Occipital lobe (tissue), 2 donors: ENCODE measurements around the gene PXMP4. TPM values are rescaled to one million over a fixed set of nuclear protein-coding genes. Genes with fewer than 3 reads are reported as not detected.

Experiments
- DNase-seq: peaks from one replicate; lab custom pipeline; 2025; lab: John Stamatoyannopoulos, UW
- total RNA-seq: library from RNA; depleted of rRNA; stranded (reverse); fragments of >200 nt; gene quantifications from one replicate; pipeline ENCODE4 v1.2.3, GENCODE V29; 2014

The PXMP4 gene
- total RNA-seq, 1 donor from 2014 or later: 12.5 TPM

- DNase-seq: peak; percentile 90
Measured at GRCh38 chr20:33732166-33732970, 12.3 kb upstream of the PXMP4 start.

DNA sequence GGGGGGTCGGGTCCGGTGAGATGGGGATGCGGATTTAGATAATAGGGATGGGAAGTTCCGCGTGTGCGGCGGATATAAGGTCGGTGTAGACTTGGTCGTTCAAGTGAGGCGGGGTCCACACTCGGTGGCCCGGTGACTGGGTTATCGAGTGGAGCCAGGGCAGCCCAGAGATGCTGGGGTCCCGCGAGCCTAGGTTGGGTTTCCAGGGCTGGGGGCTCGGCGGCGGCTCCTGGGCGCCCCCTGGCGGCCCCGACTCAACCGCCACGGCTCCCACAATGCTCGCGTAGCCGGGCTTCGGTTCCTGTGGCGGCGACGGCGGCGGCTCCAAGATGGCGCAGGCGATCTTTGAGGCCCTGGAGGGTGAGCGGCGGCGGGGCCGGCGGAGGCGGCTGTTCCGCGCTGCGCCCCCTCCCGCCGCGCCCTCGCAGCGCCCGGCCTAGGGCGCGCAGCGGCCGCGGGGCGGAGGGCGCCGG lies 11.6 kb upstream of the PXMP4 start, which contains the start of gene ZNF341:
TSS of gene ZNF341 (plus strand) at position 304 of the 473 bp plus-strand sequence. CDS start at position 330, 26 bp downstream.
- DNase-seq: peak; percentile 90

GRCh38 chr20:33730946-33731692 lies 11.0 kb upstream of the PXMP4 start:
- no peak for DNase-seq

DNA sequence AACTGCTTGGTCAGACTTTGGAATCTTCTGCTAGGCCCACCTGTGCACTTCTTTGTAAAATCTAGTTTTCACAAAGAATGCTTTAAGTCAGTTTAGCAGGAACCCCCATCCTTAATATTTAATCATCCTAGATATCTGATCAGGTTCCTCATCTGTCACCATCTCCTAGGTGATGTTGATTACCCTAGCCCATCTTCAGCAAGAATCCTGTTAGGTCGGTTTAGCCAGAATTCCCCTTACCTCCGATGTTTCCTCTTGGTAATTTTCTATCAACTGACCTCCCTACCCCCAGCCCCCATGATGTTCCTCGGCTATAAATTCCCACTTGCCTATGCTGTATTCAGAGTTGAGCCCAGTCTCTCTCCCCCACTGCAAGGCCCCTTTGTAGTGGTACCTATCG lies 9.0 kb upstream of the PXMP4 start:
- DNase-seq: no peak

- DNase-seq: no peak
Measured at GRCh38 chr20:33728463-33728862, 8.4 kb upstream of the PXMP4 start.

DNA sequence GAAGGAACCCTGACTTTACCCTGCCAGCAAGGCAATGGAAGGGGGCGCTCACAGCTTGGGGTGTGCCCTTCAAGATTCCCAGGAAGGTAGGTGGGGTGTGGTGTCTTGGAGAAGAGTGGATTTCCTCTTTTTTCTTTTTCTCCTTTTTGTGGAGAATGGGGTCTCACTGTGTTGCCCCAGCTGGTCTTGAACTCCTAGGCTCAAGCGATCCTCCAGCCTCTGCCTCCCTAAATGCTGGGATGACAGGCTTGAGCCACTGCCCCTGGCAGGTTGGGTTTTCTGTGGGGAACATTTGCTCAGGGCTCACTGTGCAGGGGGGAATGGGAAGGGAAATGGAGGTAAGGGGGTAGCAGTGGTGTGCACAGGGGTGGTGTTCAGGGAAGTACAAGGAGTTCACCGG lies 7.7 kb upstream of the PXMP4 start:
- no peak for DNase-seq

- no peak for DNase-seq
Measured at GRCh38 chr20:33727115-33727479, 7.0 kb upstream of the PXMP4 start.

DNA sequence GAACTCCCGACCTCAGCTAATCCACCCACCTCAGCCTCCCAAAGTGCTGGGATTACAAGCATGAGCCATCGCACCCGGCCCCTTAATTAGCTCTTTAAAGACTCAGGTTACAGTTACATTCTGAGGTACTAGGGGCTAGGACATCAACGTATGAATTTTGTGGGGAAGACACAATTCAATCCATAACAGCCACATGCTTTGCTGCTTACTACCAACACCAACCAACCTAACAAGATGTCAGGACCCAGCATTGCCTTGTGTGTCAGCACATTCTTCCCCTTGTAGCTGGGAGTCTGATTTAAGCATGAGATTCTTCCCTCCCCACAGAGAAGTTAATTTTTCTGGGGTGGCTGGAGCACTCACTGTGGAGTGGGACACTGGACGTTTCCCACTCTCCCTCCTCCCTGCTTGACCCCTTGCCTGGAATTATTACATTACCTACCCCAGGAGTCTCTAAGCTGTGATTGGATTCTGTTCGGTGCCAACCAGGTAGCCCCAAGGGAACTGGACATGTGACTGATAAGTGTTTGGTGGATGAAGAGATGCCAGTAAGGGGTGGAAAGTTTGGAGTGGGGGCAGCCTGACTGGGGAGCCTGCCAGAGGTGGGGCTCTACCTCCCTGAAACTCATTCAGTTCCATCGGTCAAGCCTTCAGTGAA lies 5.6 kb upstream of the PXMP4 start:
- DNase-seq: no peak

GRCh38 chr20:33724439-33725094 lies 4.5 kb upstream of the PXMP4 start:
- DNase-seq: no peak

GRCh38 chr20:33721391-33722140 lies 1.5 kb upstream of the PXMP4 start:
- DNase-seq: no peak

GRCh38 chr20:33719277-33719988 lies 677 bp downstream of the PXMP4 start:
- DNase-seq: no peak

DNA sequence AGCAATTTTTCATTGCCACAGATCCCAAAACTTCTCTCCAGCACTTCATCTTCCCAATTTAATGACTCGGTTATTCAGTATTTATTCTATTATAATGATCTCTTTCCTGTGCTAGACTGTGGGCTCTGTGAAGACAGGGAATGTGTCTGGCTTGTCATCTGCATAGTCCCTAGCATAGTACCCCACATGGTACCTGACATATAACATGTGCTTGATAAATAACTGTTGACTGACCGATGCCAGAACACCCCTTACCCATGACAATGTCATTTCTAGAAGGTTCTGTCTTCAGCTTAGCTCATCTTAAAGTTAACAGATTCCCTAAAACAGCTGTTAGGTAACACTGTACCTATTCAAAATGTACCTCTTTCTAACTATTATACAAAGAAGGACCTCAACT lies 3.6 kb downstream of the PXMP4 start:
- DNase-seq: no peak

- no peak for DNase-seq
Measured at GRCh38 chr20:33713865-33714367, 6.2 kb downstream of the PXMP4 start.

DNA sequence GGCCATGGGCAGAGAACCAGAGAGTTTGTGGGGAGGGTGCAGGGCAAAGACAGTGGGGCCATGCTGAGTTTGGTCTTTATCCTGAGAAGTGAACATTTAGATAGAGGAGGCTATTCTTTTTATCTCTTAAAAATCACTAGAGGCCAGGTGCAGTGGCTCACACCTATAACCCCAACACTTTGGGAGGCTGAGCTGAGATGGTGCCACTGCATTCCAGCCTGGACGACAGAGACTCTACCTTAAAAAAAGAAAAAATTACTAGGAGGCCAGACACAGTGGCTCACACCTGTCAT lies 8.7 kb downstream of the PXMP4 start:
- no peak for DNase-seq

DNA sequence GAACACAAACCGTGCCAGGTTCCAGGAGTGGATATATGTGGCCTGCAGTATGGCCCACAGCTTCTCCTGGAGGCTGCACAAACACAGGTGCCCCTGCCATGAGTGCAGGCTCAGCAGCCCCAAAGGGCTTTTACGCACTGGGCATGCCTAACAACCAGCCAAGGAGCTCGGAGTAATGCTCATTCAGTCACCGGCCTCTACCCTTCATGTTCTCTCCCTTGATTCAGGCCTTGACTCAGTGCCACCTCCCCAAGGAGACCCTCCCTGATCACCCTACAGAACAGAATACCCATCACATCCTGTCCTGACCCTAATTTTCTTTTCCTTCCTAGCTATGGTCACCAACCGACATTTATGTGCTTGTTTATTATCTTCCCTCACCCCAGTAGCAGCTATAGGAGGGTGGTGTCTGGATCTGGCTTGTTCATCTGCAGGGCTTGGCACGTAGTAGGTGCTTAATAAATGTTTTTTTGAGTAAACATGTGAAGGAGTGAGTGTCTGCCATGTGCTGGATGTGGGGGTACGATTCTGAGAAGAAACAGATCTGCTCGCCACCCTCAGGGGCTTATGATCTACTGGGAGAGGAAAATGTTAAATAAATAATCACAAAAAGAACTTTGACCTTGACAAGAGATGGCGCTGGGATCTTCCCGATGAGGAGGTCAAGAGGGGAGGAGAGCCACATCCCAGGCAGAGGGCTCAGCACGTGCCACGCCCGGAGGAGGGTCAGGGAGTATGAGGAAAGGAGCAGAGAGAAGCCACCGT lies 9.2 kb downstream of the PXMP4 start:
- DNase-seq: no peak

DNA sequence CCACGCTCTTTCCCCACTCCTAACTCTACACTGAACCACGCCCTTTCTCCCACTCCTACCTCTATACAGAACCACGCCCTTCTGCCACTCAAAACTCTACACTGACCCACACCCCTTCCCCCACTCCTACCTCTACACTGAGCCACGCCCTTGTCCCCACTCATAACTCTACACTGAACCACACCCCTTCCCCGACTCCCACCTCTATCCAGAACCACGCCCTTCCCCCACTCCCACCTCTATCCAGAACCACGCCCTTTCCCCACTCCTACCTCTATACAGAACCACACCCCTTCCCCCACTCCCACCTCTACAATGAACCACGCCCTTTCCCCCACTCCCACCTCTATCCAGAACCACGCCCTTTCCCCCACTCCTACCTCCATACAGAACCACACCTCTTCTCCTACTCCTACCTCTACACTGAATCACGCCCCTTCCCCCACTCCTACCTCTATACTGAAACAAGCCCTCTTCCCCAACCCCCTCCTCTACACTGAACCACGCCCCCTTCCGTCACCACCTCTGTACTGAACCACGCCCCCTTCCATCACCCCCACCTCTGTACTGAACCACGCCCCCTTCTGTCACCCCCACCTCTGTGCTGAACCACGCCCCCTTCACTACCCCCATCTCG lies 10.1 kb downstream of the PXMP4 start:
- DNase-seq: no peak

- no peak for DNase-seq
Measured at GRCh38 chr20:33709398-33709797, 10.7 kb downstream of the PXMP4 start.

- no peak for DNase-seq
Measured at GRCh38 chr20:33707668-33708067, 12.4 kb downstream of the PXMP4 start.
